ENCODE measurements around the gene SUGP1. TPM values are rescaled to one million over a fixed set of nuclear protein-coding genes. Genes with fewer than 3 reads are reported as not detected.

Gene SUGP1
- total RNA-seq, 1 donor from 2014 or later, result 41.4 TPM

DNA sequence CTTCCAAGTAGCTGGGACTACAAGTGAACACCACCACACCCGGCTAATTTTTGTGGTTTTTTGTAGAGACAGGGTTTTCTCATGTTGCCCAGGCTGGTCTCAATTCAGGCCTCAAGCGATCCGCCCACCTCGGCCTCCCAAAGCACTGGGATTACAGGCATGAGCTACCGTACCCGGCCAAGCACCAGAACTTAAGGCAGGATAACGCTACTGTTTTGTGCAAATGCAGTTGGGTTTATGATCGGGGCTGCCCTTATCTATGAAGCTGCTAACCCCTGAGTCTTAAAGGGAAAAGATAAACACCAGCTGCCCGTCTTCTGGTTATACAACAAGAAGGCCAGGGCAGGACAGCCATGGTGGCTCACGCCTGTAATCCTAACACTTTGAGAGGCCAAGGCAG lies 34.6 kb downstream of the SUGP1 start:
- Histone ChIP-seq H3K4me3 (no peak overlapping the region), H3K4me1 (no peaks in the 10 kb centered on the region), H3K27ac (no peak overlapping the region), H3K36me3 (peaks cover 95% of the 10 kb centered on the region), H3K27me3 (ENCODE audit: low read depth) (no peaks in the 10 kb centered on the region), H3K9me3 (no peaks in the 10 kb centered on the region)
- no peak for ATAC-seq
- TF ChIP-seq, protein P1, sequence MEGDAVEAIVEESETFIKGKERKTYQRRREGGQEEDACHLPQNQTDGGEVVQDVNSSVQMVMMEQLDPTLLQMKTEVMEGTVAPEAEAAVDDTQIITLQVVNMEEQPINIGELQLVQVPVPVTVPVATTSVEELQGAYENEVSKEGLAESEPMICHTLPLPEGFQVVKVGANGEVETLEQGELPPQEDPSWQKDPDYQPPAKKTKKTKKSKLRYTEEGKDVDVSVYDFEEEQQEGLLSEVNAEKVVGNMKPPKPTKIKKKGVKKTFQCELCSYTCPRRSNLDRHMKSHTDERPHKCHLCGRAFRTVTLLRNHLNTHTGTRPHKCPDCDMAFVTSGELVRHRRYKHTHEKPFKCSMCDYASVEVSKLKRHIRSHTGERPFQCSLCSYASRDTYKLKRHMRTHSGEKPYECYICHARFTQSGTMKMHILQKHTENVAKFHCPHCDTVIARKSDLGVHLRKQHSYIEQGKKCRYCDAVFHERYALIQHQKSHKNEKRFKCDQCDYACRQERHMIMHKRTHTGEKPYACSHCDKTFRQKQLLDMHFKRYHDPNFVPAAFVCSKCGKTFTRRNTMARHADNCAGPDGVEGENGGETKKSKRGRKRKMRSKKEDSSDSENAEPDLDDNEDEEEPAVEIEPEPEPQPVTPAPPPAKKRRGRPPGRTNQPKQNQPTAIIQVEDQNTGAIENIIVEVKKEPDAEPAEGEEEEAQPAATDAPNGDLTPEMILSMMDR (IDR thresholded peaks at IDR 0.05), result no peak
- intact Hi-C loops (cut with DNase I), result no loop called here
- no peak for DNase-seq

DNA sequence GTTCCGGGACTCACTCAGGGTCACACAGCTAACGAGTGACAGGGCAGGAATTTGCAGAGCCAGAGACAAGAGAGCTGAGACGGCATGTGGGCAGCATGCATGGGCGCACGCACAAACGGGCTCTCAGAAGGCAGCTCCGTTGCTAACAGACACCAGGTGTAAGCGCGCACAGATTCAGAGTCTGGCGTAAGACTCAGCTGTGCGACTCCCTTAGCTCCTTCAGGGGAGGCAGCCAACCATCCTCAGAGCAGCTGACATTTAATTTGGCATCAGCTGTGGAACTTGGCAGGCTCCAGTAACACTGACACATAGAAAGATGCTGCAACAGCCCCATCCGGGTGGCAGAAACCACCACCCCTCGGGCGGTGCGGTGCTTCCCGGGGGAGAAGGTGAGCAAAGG lies 39.7 kb downstream of the SUGP1 start:
- Histone ChIP-seq H3K27ac (no peak overlapping the region), H3K36me3 (peaks cover 95% of the 10 kb centered on the region), H3K4me1 (no peaks in the 10 kb centered on the region), H3K9me3 (no peaks in the 10 kb centered on the region), H3K4me3 (no peak overlapping the region), H3K27me3 (ENCODE audit: low read depth) (no peaks in the 10 kb centered on the region)
- TF ChIP-seq, protein P1 (IDR thresholded peaks at IDR 0.05), result no peak
- intact Hi-C loops (cut with DNase I), result no loop called here
- DNase-seq (no peak), ATAC-seq (no peak)

DNA sequence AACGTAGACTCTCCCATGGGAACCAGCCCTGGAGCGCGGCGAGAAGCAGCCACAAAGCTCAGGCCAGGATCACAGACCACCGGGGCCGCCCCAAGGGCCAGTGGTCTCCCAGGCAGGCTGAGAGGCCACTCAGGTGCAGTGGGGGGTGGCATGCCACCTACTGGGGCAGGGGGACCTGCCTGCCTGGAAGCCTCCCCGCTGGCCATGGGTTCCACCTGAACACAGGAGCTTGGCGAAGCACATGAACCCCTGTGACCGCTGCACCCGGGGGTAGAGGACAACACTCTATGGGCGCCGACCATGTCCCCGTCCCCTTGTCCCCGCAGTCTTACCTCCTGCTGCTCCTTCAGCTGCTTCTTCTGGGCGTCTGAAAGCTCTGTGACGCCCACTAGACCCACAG lies 40.5 kb downstream of the SUGP1 start:
- no peak for DNase-seq
- TF ChIP-seq, protein P1 (IDR thresholded peaks at IDR 0.05), result no peak
- Histone ChIP-seq H3K9me3 (no peaks in the 10 kb centered on the region), H3K4me3 (no peak overlapping the region), H3K27ac (no peak overlapping the region), H3K27me3 (ENCODE audit: low read depth) (no peaks in the 10 kb centered on the region), H3K36me3 (peaks cover 90% of the 10 kb centered on the region), H3K4me1 (no peaks in the 10 kb centered on the region)
- intact Hi-C loops (cut with DNase I), result no loop called here
- ATAC-seq, result no peak

DNA sequence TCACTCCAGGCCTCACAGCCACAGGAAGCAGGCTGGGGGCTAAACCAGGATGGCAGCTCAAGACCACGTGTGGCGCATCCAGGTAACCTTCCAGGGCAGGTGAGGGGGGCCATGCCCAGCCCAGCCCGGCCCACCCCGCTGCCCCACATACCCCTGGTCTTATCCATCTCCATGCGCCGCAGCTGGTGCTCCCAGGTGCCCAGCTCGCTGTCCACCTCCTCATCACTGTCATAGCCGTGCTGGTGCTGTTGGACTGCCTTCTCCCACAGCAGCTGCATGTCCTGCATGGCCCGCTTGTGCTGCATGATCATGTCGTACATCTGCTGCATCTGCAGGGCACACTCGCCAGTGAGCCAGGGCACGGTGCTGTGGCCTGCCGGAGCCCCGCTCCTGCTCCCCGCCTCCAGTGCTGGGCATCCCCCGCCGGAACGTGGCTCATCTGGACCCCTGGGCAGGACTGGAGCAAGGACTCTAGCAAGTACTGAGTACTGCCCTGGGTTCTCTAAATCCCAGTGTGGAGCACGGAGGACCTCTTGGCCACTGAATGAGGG lies 41.2 kb downstream of the SUGP1 start:
- ATAC-seq (no peak), DNase-seq (no peak)
- Histone ChIP-seq H3K27me3 (ENCODE audit: low read depth) (no peaks in the 10 kb centered on the region), H3K36me3 (peaks cover 86% of the 10 kb centered on the region), H3K27ac (no peak overlapping the region), H3K4me3 (no peak overlapping the region), H3K9me3 (no peaks in the 10 kb centered on the region), H3K4me1 (no peaks in the 10 kb centered on the region)
- TF ChIP-seq, protein P1 (IDR thresholded peaks at IDR 0.05), result no peak
- intact Hi-C loops (cut with DNase I), result no loop called here

DNA sequence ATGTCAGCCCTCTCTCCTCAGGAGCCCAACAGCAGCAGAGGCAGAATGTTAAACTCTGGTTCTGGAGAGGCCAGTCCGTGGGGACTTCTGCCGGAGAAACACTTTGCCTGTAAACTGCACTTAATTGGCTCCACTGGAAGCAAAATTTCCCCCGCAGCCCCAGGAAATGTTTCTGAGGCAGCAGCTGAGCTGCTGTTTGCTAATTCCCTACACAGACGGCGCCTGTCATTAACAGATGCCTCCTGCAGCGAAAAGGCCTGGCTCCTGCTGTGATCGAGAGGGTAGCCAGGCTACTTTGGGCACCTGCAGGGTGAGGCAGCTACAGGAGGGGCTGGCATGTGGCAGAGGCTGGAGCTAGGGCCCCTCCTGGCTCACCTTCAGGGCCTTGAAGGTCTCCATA lies 42.0 kb downstream of the SUGP1 start:
- DNase-seq, result no peak
- TF ChIP-seq, protein P1 (IDR thresholded peaks at IDR 0.05), result no peak
- Histone ChIP-seq H3K27ac (no peak overlapping the region), H3K27me3 (ENCODE audit: low read depth) (peaks cover 2% of the 10 kb centered on the region), H3K4me3 (no peak overlapping the region), H3K4me1 (peaks cover 3% of the 10 kb centered on the region), H3K9me3 (no peaks in the 10 kb centered on the region), H3K36me3 (peaks cover 77% of the 10 kb centered on the region)
- ATAC-seq, result no peak
- intact Hi-C loops (cut with DNase I), result no loop called here

DNA sequence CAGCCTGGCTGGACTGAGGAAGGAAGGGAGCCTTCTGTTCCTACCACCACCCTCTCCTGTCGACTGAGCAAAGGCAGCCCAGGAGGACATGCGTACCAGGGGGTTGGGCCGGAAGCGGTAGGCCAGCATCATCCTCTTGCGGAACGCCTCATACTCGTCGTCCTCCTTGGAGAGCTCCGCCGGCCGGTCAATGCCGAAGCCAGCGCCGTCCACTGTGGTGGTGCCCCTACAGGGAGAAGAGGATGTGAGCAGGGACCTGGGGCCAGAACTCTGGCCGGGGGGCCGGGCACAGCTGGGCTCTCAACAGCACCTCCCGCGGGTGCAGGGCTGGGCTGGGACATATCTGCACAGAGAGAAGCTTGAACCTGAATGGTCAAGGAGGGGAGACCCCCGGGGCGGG lies 43.5 kb downstream of the SUGP1 start:
- no peaks in the 10 kb centered on the region for H3K9me3 ChIP-seq
- DNase-seq (no peak), ATAC-seq (no peak)
- TF ChIP-seq, protein P1 (IDR thresholded peaks at IDR 0.05), result no peak
- H3K4me1 ChIP-seq, result peaks cover 7% of the 10 kb centered on the region
- H3K27me3 ChIP-seq (ENCODE audit: low read depth), result peaks cover 9% of the 10 kb centered on the region
- peaks cover 64% of the 10 kb centered on the region for H3K36me3 ChIP-seq
- H3K4me3 ChIP-seq, result no peak overlapping the region
- intact Hi-C loops (cut with DNase I), result no loop called here
- no peak overlapping the region for H3K27ac ChIP-seq
